ENCODE data around the gene FBXL19.

DNA sequence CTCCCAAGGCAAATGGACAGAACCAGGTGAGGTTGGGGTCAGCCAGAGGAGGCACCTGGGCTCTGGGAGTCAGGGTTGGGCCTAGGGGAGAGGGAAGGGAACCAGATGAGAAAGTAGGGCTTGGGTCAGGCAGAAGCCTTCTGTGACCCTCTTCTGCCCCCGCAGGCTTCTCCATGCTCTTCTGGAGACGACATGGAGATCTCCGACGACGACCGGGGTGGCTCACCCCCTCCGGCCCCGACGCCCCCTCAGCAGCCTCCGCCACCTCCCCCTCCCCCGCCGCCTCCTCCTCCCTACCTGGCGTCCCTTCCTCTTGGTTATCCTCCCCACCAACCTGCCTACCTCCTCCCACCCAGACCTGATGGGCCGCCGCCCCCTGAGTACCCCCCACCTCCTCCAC lies 42.1 kb downstream of the FBXL19 start:
- TF ChIP-seq EP300 (conservative IDR thresholded peaks at IDR 0.05; ENCODE audit: poor library complexity, severe bottlenecking) = no peak
- TF ChIP-seq, protein P1, sequence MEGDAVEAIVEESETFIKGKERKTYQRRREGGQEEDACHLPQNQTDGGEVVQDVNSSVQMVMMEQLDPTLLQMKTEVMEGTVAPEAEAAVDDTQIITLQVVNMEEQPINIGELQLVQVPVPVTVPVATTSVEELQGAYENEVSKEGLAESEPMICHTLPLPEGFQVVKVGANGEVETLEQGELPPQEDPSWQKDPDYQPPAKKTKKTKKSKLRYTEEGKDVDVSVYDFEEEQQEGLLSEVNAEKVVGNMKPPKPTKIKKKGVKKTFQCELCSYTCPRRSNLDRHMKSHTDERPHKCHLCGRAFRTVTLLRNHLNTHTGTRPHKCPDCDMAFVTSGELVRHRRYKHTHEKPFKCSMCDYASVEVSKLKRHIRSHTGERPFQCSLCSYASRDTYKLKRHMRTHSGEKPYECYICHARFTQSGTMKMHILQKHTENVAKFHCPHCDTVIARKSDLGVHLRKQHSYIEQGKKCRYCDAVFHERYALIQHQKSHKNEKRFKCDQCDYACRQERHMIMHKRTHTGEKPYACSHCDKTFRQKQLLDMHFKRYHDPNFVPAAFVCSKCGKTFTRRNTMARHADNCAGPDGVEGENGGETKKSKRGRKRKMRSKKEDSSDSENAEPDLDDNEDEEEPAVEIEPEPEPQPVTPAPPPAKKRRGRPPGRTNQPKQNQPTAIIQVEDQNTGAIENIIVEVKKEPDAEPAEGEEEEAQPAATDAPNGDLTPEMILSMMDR (IDR thresholded peaks at IDR 0.05; ENCODE audit: poor library complexity, severe bottlenecking) = no peak

Measured in neural cell (in vitro differentiated cells).